ENCODE measurements around the gene GLDN. TPM values are rescaled to one million over a fixed set of nuclear protein-coding genes. Genes with fewer than 3 reads are reported as not detected.

The GLDN gene
- total RNA-seq, 1 experiment from 2014 or later = 0.57 TPM

GRCh38 chr15:51350723-51351122, 9.3 kb downstream of the GLDN start:
- intact Hi-C loops (cut with micrococcal nuclease; ENCODE audit: unreplicated experiment) (no loop called here), in situ Hi-C loops (cut with HindIII; ENCODE audit: low pct_unique_long_range_greater_than_20kb, low sequenced_read_pairs) (no loop called here)
- H3K27me3 ChIP-seq (ENCODE audit: control insufficient read depth, insufficient read depth, low read length) = no peaks in the 10 kb centered on the region
- no peaks in the 10 kb centered on the region for H3K36me3 ChIP-seq (ENCODE audit: control insufficient read depth, insufficient read depth, low read length)
- DNase-seq (ENCODE audit: low read depth, low spot score) (no peak), ATAC-seq (no peak)
- TF ChIP-seq CTCF (IDR thresholded peaks at IDR 0.05) (no peak), SIN3A (IDR thresholded peaks at IDR 0.05; ENCODE audit: borderline replicate concordance, insufficient read depth, low read depth, low read length) (no peak), TCF7L2 (IDR thresholded peaks at IDR 0.05; ENCODE audit: low read depth, low read length) (no peak), POLR2AphosphoS5 (IDR thresholded peaks at IDR 0.05; ENCODE audit: low read depth, low read length) (no peak)
- TF ChIP-seq, protein P1, sequence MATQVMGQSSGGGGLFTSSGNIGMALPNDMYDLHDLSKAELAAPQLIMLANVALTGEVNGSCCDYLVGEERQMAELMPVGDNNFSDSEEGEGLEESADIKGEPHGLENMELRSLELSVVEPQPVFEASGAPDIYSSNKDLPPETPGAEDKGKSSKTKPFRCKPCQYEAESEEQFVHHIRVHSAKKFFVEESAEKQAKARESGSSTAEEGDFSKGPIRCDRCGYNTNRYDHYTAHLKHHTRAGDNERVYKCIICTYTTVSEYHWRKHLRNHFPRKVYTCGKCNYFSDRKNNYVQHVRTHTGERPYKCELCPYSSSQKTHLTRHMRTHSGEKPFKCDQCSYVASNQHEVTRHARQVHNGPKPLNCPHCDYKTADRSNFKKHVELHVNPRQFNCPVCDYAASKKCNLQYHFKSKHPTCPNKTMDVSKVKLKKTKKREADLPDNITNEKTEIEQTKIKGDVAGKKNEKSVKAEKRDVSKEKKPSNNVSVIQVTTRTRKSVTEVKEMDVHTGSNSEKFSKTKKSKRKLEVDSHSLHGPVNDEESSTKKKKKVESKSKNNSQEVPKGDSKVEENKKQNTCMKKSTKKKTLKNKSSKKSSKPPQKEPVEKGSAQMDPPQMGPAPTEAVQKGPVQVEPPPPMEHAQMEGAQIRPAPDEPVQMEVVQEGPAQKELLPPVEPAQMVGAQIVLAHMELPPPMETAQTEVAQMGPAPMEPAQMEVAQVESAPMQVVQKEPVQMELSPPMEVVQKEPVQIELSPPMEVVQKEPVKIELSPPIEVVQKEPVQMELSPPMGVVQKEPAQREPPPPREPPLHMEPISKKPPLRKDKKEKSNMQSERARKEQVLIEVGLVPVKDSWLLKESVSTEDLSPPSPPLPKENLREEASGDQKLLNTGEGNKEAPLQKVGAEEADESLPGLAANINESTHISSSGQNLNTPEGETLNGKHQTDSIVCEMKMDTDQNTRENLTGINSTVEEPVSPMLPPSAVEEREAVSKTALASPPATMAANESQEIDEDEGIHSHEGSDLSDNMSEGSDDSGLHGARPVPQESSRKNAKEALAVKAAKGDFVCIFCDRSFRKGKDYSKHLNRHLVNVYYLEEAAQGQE (IDR thresholded peaks at IDR 0.05; ENCODE audit: insufficient read depth in 1 of 2, low read depth in 2 of 2, low read length in 1 of 2) = no peak
- BruUV-seq (replicated peaks) = no TSS peak
- ChIA-PET POLR2A (no interaction called here), CTCF (no interaction called here)
- H3K4me1 ChIP-seq (ENCODE audit: control insufficient read depth, insufficient read depth, low read length) = no peaks in the 10 kb centered on the region
- H3K9me3 ChIP-seq (ENCODE audit: control insufficient read depth, insufficient read depth, low read depth, low read length) = no peaks in the 10 kb centered on the region
- H3K27ac ChIP-seq (ENCODE audit: low read length) = no peak overlapping the region
- no peak overlapping the region for H3K4me3 ChIP-seq (ENCODE audit: low read depth in 2 of 2, low read length in 2 of 2)

GRCh38 chr15:51353976-51354375, 12.5 kb downstream of the GLDN start:
- no peak for TF ChIP-seq POLR2AphosphoS5 (IDR thresholded peaks at IDR 0.05; ENCODE audit: low read depth, low read length)
- no peak for TF ChIP-seq TCF7L2 (IDR thresholded peaks at IDR 0.05; ENCODE audit: low read depth, low read length)
- no peak for TF ChIP-seq CTCF (IDR thresholded peaks at IDR 0.05)
- no peak for TF ChIP-seq SIN3A (IDR thresholded peaks at IDR 0.05; ENCODE audit: borderline replicate concordance, insufficient read depth, low read depth, low read length)
- TF ChIP-seq, protein P1 (IDR thresholded peaks at IDR 0.05; ENCODE audit: insufficient read depth in 1 of 2, low read depth in 2 of 2, low read length in 1 of 2) = no peak
- no TSS peak for BruUV-seq (replicated peaks)
- no peak for DNase-seq (ENCODE audit: low read depth, low spot score)
- ChIA-PET POLR2A (no interaction called here), CTCF (no interaction called here)
- H3K9me3 ChIP-seq (ENCODE audit: control insufficient read depth, insufficient read depth, low read depth, low read length) = no peaks in the 10 kb centered on the region
- H3K4me3 ChIP-seq (ENCODE audit: low read depth in 2 of 2, low read length in 2 of 2) = no peak overlapping the region
- in situ Hi-C loops (cut with HindIII; ENCODE audit: low pct_unique_long_range_greater_than_20kb, low sequenced_read_pairs) (no loop called here), intact Hi-C loops (cut with micrococcal nuclease; ENCODE audit: unreplicated experiment) (no loop called here)
- no peak overlapping the region for H3K27ac ChIP-seq (ENCODE audit: low read length)
- ATAC-seq = no peak
- no peaks in the 10 kb centered on the region for H3K36me3 ChIP-seq (ENCODE audit: control insufficient read depth, insufficient read depth, low read length)
- no peaks in the 10 kb centered on the region for H3K4me1 ChIP-seq (ENCODE audit: control insufficient read depth, insufficient read depth, low read length)
- no peaks in the 10 kb centered on the region for H3K27me3 ChIP-seq (ENCODE audit: control insufficient read depth, insufficient read depth, low read length)
